Natural killer cell (primary cell): ENCODE data around the gene FKBP7. TPM values are rescaled to one million over a fixed set of nuclear protein-coding genes. Genes with fewer than 3 reads are reported as not detected.

Experiments
- ATAC-seq, 3 donors: fragments of 150-1000 bp in 2 of 3; fragments of 200-7000 bp in 1 of 3; cut with Tn5 transposase; 1 replicate in 1 of 3; 2 replicates in 2 of 3; pipeline ENCODE4 v1.10.0; 2021; ENCODE audit warnings: mild to moderate bottlenecking in 2 of 3, moderate library complexity in 2 of 3
- DNase-seq, 2 donors: peaks; one replicate each; pipeline versions ENCODE4 v3.0.0 to v3.0.0-alpha.2; 2013 to 2021; ENCODE audit warnings: mixed read lengths in 1 of 2
- H3K27ac ChIP-seq: one replicate; pipeline ENCODE4 v1.5.1; 2013; ENCODE audit warnings: mild to moderate bottlenecking, low read length
- H3K27me3 ChIP-seq: one replicate; pipeline ENCODE4 v1.6.1; 2013; ENCODE audit warnings: low read length; ENCODE audit not compliant: control insufficient read depth, insufficient read depth
- H3K36me3 ChIP-seq: one replicate; pipeline ENCODE4 v1.6.1; 2013; ENCODE audit warnings: low read length; ENCODE audit not compliant: control insufficient read depth, insufficient read depth
- H3K4me1 ChIP-seq: one replicate; pipeline ENCODE4 v1.6.1; 2013; ENCODE audit warnings: low read length; ENCODE audit not compliant: control insufficient read depth, insufficient read depth
- H3K4me3 ChIP-seq: one replicate; pipeline ENCODE4 v1.5.1; 2013; ENCODE audit warnings: low read length
- H3K9me3 ChIP-seq: one replicate; pipeline ENCODE4 v1.6.1; 2013; ENCODE audit warnings: low read length; ENCODE audit not compliant: control insufficient read depth, insufficient read depth
- H3K27ac Mint-ChIP-seq, 2 donors: one replicate each; pipeline ENCODE4 v1.8.0; 2022; ENCODE audit warnings: mild to moderate bottlenecking in 2 of 2, mixed read lengths in 2 of 2, moderate library complexity in 1 of 2
- H3K27me3 Mint-ChIP-seq, 2 donors: one replicate each; pipeline ENCODE4 v1.8.0; 2022; ENCODE audit warnings: low read depth in 2 of 2, mixed read lengths in 2 of 2
- H3K36me3 Mint-ChIP-seq: one replicate; pipeline ENCODE4 v1.8.0; 2022; ENCODE audit warnings: mixed read lengths
- H3K4me1 Mint-ChIP-seq, 2 donors: one replicate each; pipeline ENCODE4 v1.8.0; 2022; ENCODE audit warnings: mixed read lengths in 2 of 2
- H3K4me3 Mint-ChIP-seq: one replicate; pipeline ENCODE4 v1.8.0; 2022; ENCODE audit warnings: mild to moderate bottlenecking, moderate library complexity, mixed read lengths
- H3K9me3 Mint-ChIP-seq, 2 donors: one replicate each; pipeline ENCODE4 v1.8.0; 2022; ENCODE audit warnings: mixed read lengths in 2 of 2
- CTCF ChIP-seq: fragments of 200-600 bp; IDR thresholded peaks from one replicate; pipeline ENCODE4 v1.8.0; 2022; ENCODE audit warnings: antibody characterized with exemption
- WGBS: methylation state at CpG from one replicate; pipeline ENCODE4 v1.1.7; 2013; ENCODE audit warnings: missing lambda C conversion rate; ENCODE audit not compliant: insufficient coverage; 5-methylcytosine and 5-hydroxymethylcytosine counted together
- intact Hi-C: fragments of 100-400 bp; cut with micrococcal nuclease; formaldehyde crosslinking; loops from one replicate; pipeline ENCODE4 v1.14.2; 2022
- total RNA-seq, 4 donors: library from RNA; stranded (reverse); fragments of 120-200 nt in 1 of 4; gene quantifications; one replicate each; pipeline versions ENCODE4 v1.2.3 to v1.2.4, GENCODE V29; 2013 to 2022

FKBP7 gene
- total RNA-seq, 3 donors from 2014 or later (not counting 1 experiment from before 2014, with no cell fraction given), result 1.1 to 1.3 (median 1.1) TPM

DNA sequence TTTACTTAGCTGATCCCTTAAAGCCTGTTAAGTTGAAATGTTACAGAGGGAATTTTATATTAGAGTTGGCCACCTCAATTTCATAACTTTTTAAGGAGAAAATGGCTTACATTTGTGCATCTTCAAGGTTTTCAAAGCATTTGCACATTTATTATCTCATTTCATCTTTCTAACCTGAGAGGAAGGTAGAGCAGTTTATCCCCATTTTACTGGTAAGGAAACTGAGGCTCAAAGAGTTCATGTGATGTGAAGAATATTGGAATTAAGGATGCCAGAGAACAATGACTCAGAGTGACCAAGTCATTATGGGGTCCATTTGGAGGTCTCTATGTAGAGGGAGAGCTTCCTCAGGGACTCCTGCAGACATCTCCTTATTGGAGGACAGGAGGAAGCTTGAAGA, 62.4 kb downstream of the FKBP7 start:
- H3K4me1 ChIP-seq, result peaks cover 12% of the 10 kb centered on the region
- no peak overlapping the region for H3K27ac ChIP-seq
- H3K9me3 Mint-ChIP-seq, result no peaks in the 10 kb centered on the region
- intact Hi-C loops, result loop anchor here (2.0 kb wide), 2 partner anchors 63 to 303 kb away; partner anchors contain the start of genes FKBP7 and RBM45
- no peaks in the 10 kb centered on the region for H3K36me3 Mint-ChIP-seq
- DNase-seq, result no peak
- no peaks in the 10 kb centered on the region for H3K27me3 ChIP-seq
- H3K27ac Mint-ChIP-seq, result no peak overlapping the region
- no peak for ATAC-seq
- TF ChIP-seq CTCF, result no peak
- no peak overlapping the region for H3K4me3 Mint-ChIP-seq
- H3K27me3 Mint-ChIP-seq, result no peaks in the 10 kb centered on the region
- H3K36me3 ChIP-seq, result no peaks in the 10 kb centered on the region
- H3K4me3 ChIP-seq, result no peak overlapping the region
- peaks cover 22 to 27% of the 10 kb centered on the region in 2 donors for H3K4me1 Mint-ChIP-seq
- no peaks in the 10 kb centered on the region for H3K9me3 ChIP-seq

- no peaks in the 10 kb centered on the region for H3K36me3 Mint-ChIP-seq
- intact Hi-C loops, result loop anchor here (1.0 to 2.0 kb wide), 3 partner anchors 17 to 302 kb away; partner anchors contain the start of genes FKBP7 and RBM45
- Histone ChIP-seq H3K4me3 (peak overlapping the region; percentile 59), H3K27ac (peak overlapping the region; percentile 73), H3K4me1 (peaks cover 12% of the 10 kb centered on the region), H3K36me3 (no peaks in the 10 kb centered on the region), H3K27me3 (no peaks in the 10 kb centered on the region), H3K9me3 (no peaks in the 10 kb centered on the region)
- H3K9me3 Mint-ChIP-seq, result no peaks in the 10 kb centered on the region
- peak; percentile 75 to 85 (median 76) for ATAC-seq
- peaks cover 22 to 27% of the 10 kb centered on the region in 2 donors for H3K4me1 Mint-ChIP-seq
- peak overlapping the region; percentile 96 for H3K4me3 Mint-ChIP-seq
- no peaks in the 10 kb centered on the region for H3K27me3 Mint-ChIP-seq
- peak overlapping the region; percentile 84 to 99 for H3K27ac Mint-ChIP-seq
- peak; percentile 59 to 89 for DNase-seq
- WGBS, result 17% methylated on average over 18 of the region's 21 CpGs
- TF ChIP-seq CTCF, result peak; percentile 76
Observed at GRCh38 chr2:178414266-178415247, 63.8 kb downstream of the FKBP7 start.

Other genes starting within 250 kb of the FKBP7 start
- 10 to 100 TPM; 42.1 to 48.3 (median 44.0) TPM for gene PRKRA, start 27.4 kb downstream of the FKBP7 start, total RNA-seq
- 1 to 10 TPM; 1.3 to 2.7 (median 2.5) TPM for gene PJVK, start 27.2 kb downstream of the FKBP7 start, total RNA-seq
- 10 to 100 TPM; 22.6 to 39.1 (median 34.5) TPM for gene PLEKHA3, start 1.9 kb upstream of the FKBP7 start, total RNA-seq